OCI-LY7 (cell line): Measurements from ENCODE around the gene AP3B2. TPM values are rescaled to one million over a fixed set of nuclear protein-coding genes. Genes with fewer than 3 reads are reported as not detected.

ENCODE experiments used
- BruUV-seq: library from RNA; stranded (reverse); fragments of 400-500 nt; replicated peaks from 2 replicates; lab custom pipeline; 2021; lab: Mats Ljungman, UMichigan
- CTCF ChIA-PET: fragments of 300-600 bp; sonication (Branson Sonifier 250); formaldehyde crosslinking; loops from one replicate; lab custom pipeline; 2022; ENCODE audit warnings: antibody characterized with exemption; ENCODE audit not compliant: unreplicated experiment; lab: Charles Lee
- POLR2A ChIA-PET: fragments of 300-600 bp; sonication (Branson Sonifier 250); formaldehyde crosslinking; loops from one replicate; lab custom pipeline; 2022; ENCODE audit warnings: antibody characterized with exemption; lab: Charles Lee
- DNase-seq: peaks from one replicate; pipeline ENCODE4 v3.0.0-alpha.2; 2015; ENCODE audit warnings: low spot score
- H2AFZ ChIP-seq: fragments of 200-600 bp; sonication (generic), shearing (Covaris generic); 2 replicates; pipeline ENCODE4 v1.6.1; 2014; ENCODE audit warnings: mild to moderate bottlenecking, antibody characterized with exemption, low read length, moderate library complexity
- H3K27ac ChIP-seq: fragments of 200-600 bp; sonication (generic); 2 replicates; pipeline ENCODE4 v1.5.1; 2014; ENCODE audit warnings: mixed run types, low read depth, mild to moderate bottlenecking, moderate library complexity, low read length, inconsistent platforms; ENCODE audit not compliant: poor library complexity, severe bottlenecking
- H3K36me3 ChIP-seq: fragments of 200-600 bp; sonication (generic); 2 replicates; pipeline ENCODE4 v1.6.1; 2014; ENCODE audit warnings: mild to moderate bottlenecking, antibody characterized with exemption, low read length, moderate library complexity, mixed read lengths; ENCODE audit not compliant: insufficient read depth
- H3K4me1 ChIP-seq: fragments of 200-600 bp; sonication (generic); 2 replicates; pipeline ENCODE4 v1.5.1; 2014; ENCODE audit warnings: mild to moderate bottlenecking, low read length; ENCODE audit not compliant: insufficient read depth, poor library complexity, severe bottlenecking
- H3K4me2 ChIP-seq: fragments of 200-600 bp; sonication (generic); 2 replicates; pipeline ENCODE4 v1.6.1; 2014; ENCODE audit warnings: mild to moderate bottlenecking, low read length
- H3K4me3 ChIP-seq: fragments of 200-600 bp; sonication (generic); 2 replicates; pipeline ENCODE4 v1.5.1; 2014; ENCODE audit warnings: mild to moderate bottlenecking, low read depth, low read length; ENCODE audit not compliant: poor library complexity, severe bottlenecking
- H3K79me2 ChIP-seq: fragments of 200-600 bp; sonication (generic); 2 replicates; pipeline ENCODE4 v1.6.1; 2016; ENCODE audit warnings: low read depth, mild to moderate bottlenecking, low read length, moderate library complexity, mixed read lengths; ENCODE audit not compliant: insufficient read depth
- H3K9me2 ChIP-seq: fragments of 200-600 bp; sonication (generic); 2 replicates; pipeline ENCODE4 v1.6.1; 2016; ENCODE audit warnings: mild to moderate bottlenecking, low read length, mixed read lengths; ENCODE audit not compliant: insufficient read depth
- H3K9me3 ChIP-seq: fragments of 200-600 bp; sonication (generic); 2 replicates; pipeline ENCODE4 v1.6.1; 2014; ENCODE audit warnings: mild to moderate bottlenecking, mixed run types, low read length, mixed read lengths
- H4K20me1 ChIP-seq: fragments of 200-600 bp; sonication (generic); 2 replicates; pipeline ENCODE4 v1.6.1; 2014; ENCODE audit warnings: mild to moderate bottlenecking, antibody characterized with exemption, low read length, moderate library complexity, mixed read lengths; ENCODE audit not compliant: insufficient read depth
- CTCF ChIP-seq: fragments of 200-600 bp; sonication (generic); conservative IDR thresholded peaks from 2 replicates; pipeline ENCODE4 v1.5.1; 2014; ENCODE audit warnings: mild to moderate bottlenecking, antibody characterized with exemption, low read length, moderate library complexity, mixed read lengths
- EZH2phosphoT487 ChIP-seq: fragments of 200-600 bp; sonication (generic); IDR thresholded peaks from 2 replicates; pipeline ENCODE4 v1.6.1; 2018; ENCODE audit warnings: low read depth, borderline replicate concordance, mild to moderate bottlenecking, mixed run types, antibody characterized with exemption, low read length, moderate library complexity, mixed read lengths
- intact Hi-C: fragments of 100-400 bp; cut with micrococcal nuclease; formaldehyde crosslinking; loops from one replicate; pipeline ENCODE4 v1.10.0; 2022; ENCODE audit not compliant: unreplicated experiment
- total RNA-seq, 2 experiments: library from RNA; depleted of rRNA in 1 of 2; stranded (reverse); fragments of >200 nt in 1 of 2; shearing (Covaris generic) in 1 of 2; gene quantifications; 2 replicates each; pipeline ENCODE4 v1.2.3, GENCODE V29; 2014 to 2022

Gene AP3B2
- total RNA-seq, 2 experiments from 2014 or later, result 0.13 TPM; not detected in 1

GRCh38 chr15:82656641-82657266 lies 52.9 kb downstream of the AP3B2 start:
- H4K20me1 ChIP-seq, result no peaks in the 10 kb centered on the region
- POLR2A ChIA-PET, result no interaction called here
- CTCF ChIA-PET, result no interaction called here
- H3K27ac ChIP-seq, result no peak overlapping the region
- H3K79me2 ChIP-seq, result no peaks in the 10 kb centered on the region
- intact Hi-C loops, result no loop called here
- DNase-seq, result no peak
- no peak overlapping the region for H3K4me2 ChIP-seq
- H3K4me3 ChIP-seq, result no peak overlapping the region
- H3K9me2 ChIP-seq, result no peaks in the 10 kb centered on the region
- peaks cover 4% of the 10 kb centered on the region for H3K4me1 ChIP-seq
- TF ChIP-seq EZH2phosphoT487, result no peak
- TF ChIP-seq CTCF, result no peak
- BruUV-seq, result no TSS peak
- no peak overlapping the region for H2AFZ ChIP-seq
- H3K36me3 ChIP-seq, result no peaks in the 10 kb centered on the region
- H3K9me3 ChIP-seq, result no peaks in the 10 kb centered on the region

- TF ChIP-seq CTCF, result no peak
- TF ChIP-seq EZH2phosphoT487, result no peak
- Histone ChIP-seq H3K27ac (no peak overlapping the region), H4K20me1 (no peaks in the 10 kb centered on the region), H3K4me2 (no peak overlapping the region), H3K79me2 (no peaks in the 10 kb centered on the region), H3K36me3 (no peaks in the 10 kb centered on the region), H3K9me2 (no peaks in the 10 kb centered on the region), H3K9me3 (no peaks in the 10 kb centered on the region), H2AFZ (no peak overlapping the region), H3K4me1 (peaks cover 4% of the 10 kb centered on the region), H3K4me3 (no peak overlapping the region)
- intact Hi-C loops, result no loop called here
- ChIA-PET CTCF (no interaction called here), POLR2A (no interaction called here)
- no peak for DNase-seq
- BruUV-seq, result no TSS peak
These were observed 54.1 kb downstream of the AP3B2 start for GRCh38 chr15:82655606-82656005.

GRCh38 chr15:82653483-82654168 lies 56.0 kb downstream of the AP3B2 start:
- intact Hi-C loops, result no loop called here
- CTCF ChIA-PET, result no interaction called here
- DNase-seq, result no peak
- Histone ChIP-seq H2AFZ (no peak overlapping the region), H3K79me2 (no peaks in the 10 kb centered on the region), H3K36me3 (no peaks in the 10 kb centered on the region), H3K27ac (no peak overlapping the region), H3K9me3 (no peaks in the 10 kb centered on the region), H3K4me2 (no peak overlapping the region), H3K9me2 (no peaks in the 10 kb centered on the region), H3K4me3 (no peak overlapping the region), H3K4me1 (no peaks in the 10 kb centered on the region), H4K20me1 (no peaks in the 10 kb centered on the region)
- POLR2A ChIA-PET, result no interaction called here
- BruUV-seq, result no TSS peak
- TF ChIP-seq CTCF, result no peak
- TF ChIP-seq EZH2phosphoT487, result no peak
